GM19025 (cell line): ENCODE data around the gene LAMB4.
"Not testable (repeated sequence)": the region's sequence is repeated elsewhere in the genome, so short reads cannot be mapped to it uniquely, and the experiment has no call there.

Experiments
- ATAC-seq: cut with Tn5 transposase; IDR thresholded peaks from one replicate; pipeline ENCODE4 v1.9.1; 2021; ENCODE audit warnings: mild to moderate bottlenecking, low read depth, moderate library complexity; ENCODE audit not compliant: unreplicated experiment

The LAMB4 gene

GRCh38 chr7:108054537-108054936 lies 75.6 kb downstream of the LAMB4 start:
- ATAC-seq, result no peak

GRCh38 chr7:108053250-108053649 lies 76.9 kb downstream of the LAMB4 start:
- no peak for ATAC-seq

GRCh38 chr7:108051454-108051853 lies 78.7 kb downstream of the LAMB4 start:
- no peak for ATAC-seq

GRCh38 chr7:108049962-108050361 lies 80.2 kb downstream of the LAMB4 start:
- ATAC-seq, result no peak

- no peak for ATAC-seq
Measured at GRCh38 chr7:108048422-108048821, 81.7 kb downstream of the LAMB4 start.

GRCh38 chr7:108046952-108047506 lies 83.1 kb downstream of the LAMB4 start:
- ATAC-seq, result no peak

- ATAC-seq, result no peak
Measured at GRCh38 chr7:108045669-108046068, 84.5 kb downstream of the LAMB4 start.

GRCh38 chr7:108045154-108045553 lies 85.0 kb downstream of the LAMB4 start:
- ATAC-seq, result no peak

- ATAC-seq, result no peak
Measured at GRCh38 chr7:108044345-108044744, 85.8 kb downstream of the LAMB4 start.

- no peak for ATAC-seq
Measured at GRCh38 chr7:108038986-108039385, 91.2 kb downstream of the LAMB4 start.

- no peak for ATAC-seq
Measured at GRCh38 chr7:108037741-108038140, 92.4 kb downstream of the LAMB4 start.

- ATAC-seq, result no peak
Measured at GRCh38 chr7:108037140-108037539, 93.0 kb downstream of the LAMB4 start.

- no peak for ATAC-seq
Measured at GRCh38 chr7:108034586-108034985, 95.6 kb downstream of the LAMB4 start.

- ATAC-seq, result no peak
Measured at GRCh38 chr7:108033776-108034497, 96.2 kb downstream of the LAMB4 start.

GRCh38 chr7:108033309-108033708 lies 96.9 kb downstream of the LAMB4 start:
- ATAC-seq, result not testable (repeated sequence)

- no peak for ATAC-seq
Measured at GRCh38 chr7:108030516-108030915, 99.6 kb downstream of the LAMB4 start.

GRCh38 chr7:108029034-108029433 lies 101.1 kb downstream of the LAMB4 start:
- no peak for ATAC-seq

GRCh38 chr7:108028111-108028510 lies 102.0 kb downstream of the LAMB4 start:
- ATAC-seq, result no peak

GRCh38 chr7:108027239-108027638 lies 102.9 kb downstream of the LAMB4 start:
- ATAC-seq, result no peak

- no peak for ATAC-seq
Measured at GRCh38 chr7:108026647-108027046, 103.5 kb downstream of the LAMB4 start.

- no peak for ATAC-seq
Measured at GRCh38 chr7:108026116-108026515, 104.0 kb downstream of the LAMB4 start.

GRCh38 chr7:108024538-108024937 lies 105.6 kb downstream of the LAMB4 start:
- ATAC-seq, result no peak
